ENCODE measurements around the gene IFNL1.

IFNL1 gene

GRCh38 chr19:39296055-39296645, at the start of gene IFNL1:
TSS of gene IFNL1 (plus strand) at chr19:39296407. CDS start at chr19:39296422, 15 bp downstream.
- Mint-ChIP-seq H3K27ac (peak within 1 kb of the TSS; percentile 4), H3K4me3 (no peak within 1 kb of the TSS), H3K36me3 (ENCODE audit: low read depth) (no peaks in the 10 kb centered on the region), H3K9me3 (no peaks in the 10 kb centered on the region), H3K27me3 (ENCODE audit: low read depth) (peaks cover 7% of the 10 kb centered on the region), H3K4me1 (ENCODE audit: low read depth) (peaks cover 34% of the 10 kb centered on the region)
- DNase-seq (ENCODE audit: low spot score) = no peak

- Mint-ChIP-seq H3K27ac (no peak overlapping the region), H3K27me3 (ENCODE audit: low read depth) (peaks cover 20% of the 10 kb centered on the region), H3K4me3 (no peak overlapping the region), H3K4me1 (ENCODE audit: low read depth) (peaks cover 3% of the 10 kb centered on the region), H3K9me3 (no peaks in the 10 kb centered on the region), H3K36me3 (ENCODE audit: low read depth) (no peaks in the 10 kb centered on the region)
- DNase-seq (ENCODE audit: low spot score) = no peak
Observed at GRCh38 chr19:39246951-39247669, 49.1 kb upstream of the IFNL1 start.

- H3K27ac Mint-ChIP-seq = no peak overlapping the region
- H3K36me3 Mint-ChIP-seq (ENCODE audit: low read depth) = no peaks in the 10 kb centered on the region
- H3K4me1 Mint-ChIP-seq (ENCODE audit: low read depth) = peaks cover 3% of the 10 kb centered on the region
- peak; percentile 6 for DNase-seq (ENCODE audit: low spot score)
- no peak overlapping the region for H3K4me3 Mint-ChIP-seq
- H3K27me3 Mint-ChIP-seq (ENCODE audit: low read depth) = peaks cover 20% of the 10 kb centered on the region
- no peaks in the 10 kb centered on the region for H3K9me3 Mint-ChIP-seq
Observed at GRCh38 chr19:39247701-39248664, 48.2 kb upstream of the IFNL1 start.

- no peak for DNase-seq (ENCODE audit: low spot score)
- Mint-ChIP-seq H3K9me3 (no peaks in the 10 kb centered on the region), H3K36me3 (ENCODE audit: low read depth) (no peaks in the 10 kb centered on the region), H3K4me1 (ENCODE audit: low read depth) (peaks cover 3% of the 10 kb centered on the region), H3K27ac (no peak within 1 kb of the TSS), H3K4me3 (no peak within 1 kb of the TSS), H3K27me3 (ENCODE audit: low read depth) (peaks cover 26% of the 10 kb centered on the region)
Observed at GRCh38 chr19:39248806-39249205, 47.4 kb upstream of the IFNL1 start, which contains the start of gene IFNL4. TSS of gene IFNL4 (minus strand) at chr19:39248856.

- no peak overlapping the region for H3K27ac Mint-ChIP-seq
- peaks cover 26% of the 10 kb centered on the region for H3K27me3 Mint-ChIP-seq (ENCODE audit: low read depth)
- DNase-seq (ENCODE audit: low spot score) = no peak
Observed at GRCh38 chr19:39251081-39251480, 45.1 kb upstream of the IFNL1 start.

GRCh38 chr19:39251846-39252245, 44.4 kb upstream of the IFNL1 start:
- Mint-ChIP-seq H3K36me3 (ENCODE audit: low read depth) (no peaks in the 10 kb centered on the region), H3K4me1 (ENCODE audit: low read depth) (peaks cover 3% of the 10 kb centered on the region), H3K27ac (no peak overlapping the region), H3K9me3 (no peaks in the 10 kb centered on the region), H3K4me3 (no peak overlapping the region), H3K27me3 (ENCODE audit: low read depth) (peaks cover 27% of the 10 kb centered on the region)
- DNase-seq (ENCODE audit: low spot score) = no peak

More at GRCh38 chr19:39251081-39251480, 45.1 kb upstream of the IFNL1 start:
- no peaks in the 10 kb centered on the region for H3K9me3 Mint-ChIP-seq
- no peaks in the 10 kb centered on the region for H3K36me3 Mint-ChIP-seq (ENCODE audit: low read depth)
- no peak overlapping the region for H3K4me3 Mint-ChIP-seq
- peaks cover 3% of the 10 kb centered on the region for H3K4me1 Mint-ChIP-seq (ENCODE audit: low read depth)

- Mint-ChIP-seq H3K27me3 (ENCODE audit: low read depth) (peaks cover 22% of the 10 kb centered on the region), H3K36me3 (ENCODE audit: low read depth) (no peaks in the 10 kb centered on the region), H3K9me3 (no peaks in the 10 kb centered on the region), H3K4me3 (no peak overlapping the region), H3K4me1 (ENCODE audit: low read depth) (peaks cover 3% of the 10 kb centered on the region), H3K27ac (no peak overlapping the region)
- no peak for DNase-seq (ENCODE audit: low spot score)
Observed at GRCh38 chr19:39252458-39252857, 43.7 kb upstream of the IFNL1 start.

- peaks cover 22% of the 10 kb centered on the region for H3K27me3 Mint-ChIP-seq (ENCODE audit: low read depth)
- no peak overlapping the region for H3K27ac Mint-ChIP-seq
- no peak for DNase-seq (ENCODE audit: low spot score)
- no peaks in the 10 kb centered on the region for H3K9me3 Mint-ChIP-seq
- no peak overlapping the region for H3K4me3 Mint-ChIP-seq
- no peaks in the 10 kb centered on the region for H3K36me3 Mint-ChIP-seq (ENCODE audit: low read depth)
- H3K4me1 Mint-ChIP-seq (ENCODE audit: low read depth) = peaks cover 3% of the 10 kb centered on the region
Observed at GRCh38 chr19:39253374-39254149, 42.6 kb upstream of the IFNL1 start.

- H3K27me3 Mint-ChIP-seq (ENCODE audit: low read depth) = peaks cover 14% of the 10 kb centered on the region
- H3K4me3 Mint-ChIP-seq = no peak overlapping the region
- H3K27ac Mint-ChIP-seq = no peak overlapping the region
- no peaks in the 10 kb centered on the region for H3K36me3 Mint-ChIP-seq (ENCODE audit: low read depth)
- no peaks in the 10 kb centered on the region for H3K9me3 Mint-ChIP-seq
- no peak for DNase-seq (ENCODE audit: low spot score)
- H3K4me1 Mint-ChIP-seq (ENCODE audit: low read depth) = peaks cover 3% of the 10 kb centered on the region
Observed at GRCh38 chr19:39254531-39255345, 41.5 kb upstream of the IFNL1 start.

- Mint-ChIP-seq H3K36me3 (ENCODE audit: low read depth) (no peaks in the 10 kb centered on the region), H3K27me3 (ENCODE audit: low read depth) (peaks cover 17% of the 10 kb centered on the region), H3K4me3 (no peak overlapping the region), H3K4me1 (ENCODE audit: low read depth) (no peaks in the 10 kb centered on the region), H3K27ac (no peak overlapping the region), H3K9me3 (no peaks in the 10 kb centered on the region)
- no peak for DNase-seq (ENCODE audit: low spot score)
Observed at GRCh38 chr19:39257227-39257626, 39.0 kb upstream of the IFNL1 start.

- Mint-ChIP-seq H3K4me3 (no peak overlapping the region), H3K36me3 (ENCODE audit: low read depth) (no peaks in the 10 kb centered on the region), H3K9me3 (no peaks in the 10 kb centered on the region), H3K27me3 (ENCODE audit: low read depth) (peaks cover 39% of the 10 kb centered on the region), H3K4me1 (ENCODE audit: low read depth) (peaks cover 3% of the 10 kb centered on the region), H3K27ac (no peak overlapping the region)
- DNase-seq (ENCODE audit: low spot score) = no peak
Observed at GRCh38 chr19:39261704-39262103, 34.5 kb upstream of the IFNL1 start.

- Mint-ChIP-seq H3K27ac (no peak overlapping the region), H3K36me3 (ENCODE audit: low read depth) (no peaks in the 10 kb centered on the region), H3K4me3 (no peak overlapping the region), H3K4me1 (ENCODE audit: low read depth) (peaks cover 3% of the 10 kb centered on the region), H3K9me3 (no peaks in the 10 kb centered on the region), H3K27me3 (ENCODE audit: low read depth) (peaks cover 39% of the 10 kb centered on the region)
- no peak for DNase-seq (ENCODE audit: low spot score)
Observed at GRCh38 chr19:39262496-39262895, 33.7 kb upstream of the IFNL1 start.

GRCh38 chr19:39263912-39264305, 32.3 kb upstream of the IFNL1 start:
- DNase-seq (ENCODE audit: low spot score) = no peak
- Mint-ChIP-seq H3K27ac (no peak overlapping the region), H3K36me3 (ENCODE audit: low read depth) (no peaks in the 10 kb centered on the region), H3K4me3 (no peak overlapping the region), H3K27me3 (ENCODE audit: low read depth) (peaks cover 39% of the 10 kb centered on the region), H3K4me1 (ENCODE audit: low read depth) (peaks cover 3% of the 10 kb centered on the region), H3K9me3 (no peaks in the 10 kb centered on the region)

Measured in T-helper 2 cell treated with Interferon-gamma antibody and Interleukin-4, amounts not matched to agents 5 μg/mL and 100 μg/mL, for 36 hours (primary cell).